ENCODE measurements around the gene FHL2.

- TF ChIP-seq CTCF (IDR thresholded peaks at IDR 0.05) (no peak), POLR2A (IDR thresholded peaks at IDR 0.05) (no peak)
These were observed 41.7 kb downstream of the FHL2 start for GRCh38 chr2:105357122-105357521.
